H9 (cell line): ENCODE data around the gene CDH13. TPM values are rescaled to one million over a fixed set of nuclear protein-coding genes. Genes with fewer than 3 reads are reported as not detected.
A peak's percentile ranks its signal among the peaks of the same experiment; 100 is the strongest.

Experiments
- DNase-seq: peaks from one replicate; pipeline ENCODE4 v3.0.0-alpha.2; 2017
- H2AFZ ChIP-seq: one replicate; pipeline ENCODE4 v1.6.1; 2013; ENCODE audit warnings: mild to moderate bottlenecking, low read length, control low read depth, moderate library complexity
- H2AK5ac ChIP-seq: 2 replicates; pipeline ENCODE4 v1.6.1; 2013; ENCODE audit warnings: low read length, control low read depth, mixed read lengths; ENCODE audit not compliant: insufficient read length
- H2BK120ac ChIP-seq: one replicate; pipeline ENCODE4 v1.6.1; 2013; ENCODE audit warnings: low read depth, mild to moderate bottlenecking, low read length, control low read depth, inconsistent platforms; ENCODE audit not compliant: poor library complexity, severe bottlenecking
- H2BK12ac ChIP-seq: 2 replicates; pipeline ENCODE4 v1.6.1; 2013; ENCODE audit warnings: low read length, control low read depth, mixed read lengths, low read depth; ENCODE audit not compliant: insufficient read length
- H2BK15ac ChIP-seq: 2 replicates; pipeline ENCODE4 v1.6.1; 2013; ENCODE audit warnings: low read depth, low read length, control low read depth
- H2BK20ac ChIP-seq: one replicate; pipeline ENCODE4 v1.6.1; 2013; ENCODE audit warnings: low read depth, mild to moderate bottlenecking, low read length, control low read depth, inconsistent platforms; ENCODE audit not compliant: poor library complexity, severe bottlenecking
- H2BK5ac ChIP-seq: 2 replicates; pipeline ENCODE4 v1.6.1; 2013; ENCODE audit warnings: low read length, control low read depth, mixed read lengths; ENCODE audit not compliant: insufficient read length
- H3K14ac ChIP-seq: 2 replicates; pipeline ENCODE4 v1.6.1; 2013; ENCODE audit warnings: low read length, control low read depth; ENCODE audit not compliant: insufficient read depth
- H3K18ac ChIP-seq: 2 replicates; pipeline ENCODE4 v1.6.1; 2013; ENCODE audit warnings: low read depth, mild to moderate bottlenecking, mixed read lengths, low read length, control low read depth; ENCODE audit not compliant: insufficient read length
- H3K23ac ChIP-seq: 2 replicates; pipeline ENCODE4 v1.6.1; 2013; ENCODE audit warnings: low read length, control low read depth, mixed read lengths, low read depth; ENCODE audit not compliant: insufficient read length
- H3K23me2 ChIP-seq: 2 replicates; pipeline ENCODE4 v1.6.1; 2013; ENCODE audit warnings: low read depth, mild to moderate bottlenecking, mixed read lengths, low read length, control low read depth; ENCODE audit not compliant: insufficient read length, poor library complexity, severe bottlenecking
- H3K27ac ChIP-seq: 2 replicates; pipeline ENCODE4 v1.5.1; 2013; ENCODE audit warnings: low read length, control low read depth, mixed read lengths, low read depth; ENCODE audit not compliant: insufficient read length
- H3K27me3 ChIP-seq: 2 replicates; pipeline ENCODE4 v1.6.1; 2013; ENCODE audit warnings: low read length, control low read depth, inconsistent platforms; ENCODE audit not compliant: insufficient read depth
- H3K4ac ChIP-seq: 2 replicates; pipeline ENCODE4 v1.6.1; 2013; ENCODE audit warnings: low read depth, mild to moderate bottlenecking, control low read depth, inconsistent platforms, low read length, moderate library complexity
- H3K4me1 ChIP-seq: 2 replicates; pipeline ENCODE4 v1.6.1; 2013; ENCODE audit warnings: low read length, control low read depth, inconsistent platforms; ENCODE audit not compliant: insufficient read depth
- H3K4me2 ChIP-seq: 2 replicates; pipeline ENCODE4 v1.6.1; 2013; ENCODE audit warnings: low read length, control low read depth, mixed read lengths; ENCODE audit not compliant: insufficient read length, insufficient read depth
- H3K56ac ChIP-seq: 2 replicates; pipeline ENCODE4 v1.6.1; 2013; ENCODE audit warnings: low read depth, mild to moderate bottlenecking, mixed read lengths, low read length, control low read depth; ENCODE audit not compliant: insufficient read length
- H3K79me1 ChIP-seq: 2 replicates; pipeline ENCODE4 v1.6.1; 2013; ENCODE audit warnings: low read depth, mild to moderate bottlenecking, moderate library complexity, low read length, control low read depth, inconsistent platforms; ENCODE audit not compliant: insufficient read depth, poor library complexity, severe bottlenecking
- H3K79me2 ChIP-seq: 2 replicates; pipeline ENCODE4 v1.6.1; 2013; ENCODE audit warnings: low read length, control low read depth, inconsistent platforms; ENCODE audit not compliant: insufficient read depth
- H3K9ac ChIP-seq: 2 replicates; pipeline ENCODE4 v1.6.1; 2013; ENCODE audit warnings: low read length, control low read depth, mixed read lengths; ENCODE audit not compliant: insufficient read length; ENCODE audit errors: extremely low read depth
- H3K9me3 ChIP-seq: one replicate; pipeline ENCODE4 v1.6.1; 2013; ENCODE audit warnings: low read depth, low read length, inconsistent platforms; ENCODE audit not compliant: control insufficient read depth
- H3T11ph ChIP-seq: one replicate; pipeline ENCODE4 v1.6.1; 2013; ENCODE audit warnings: mild to moderate bottlenecking, low read length, control low read depth, inconsistent platforms
- H4K20me1 ChIP-seq: one replicate; pipeline ENCODE4 v1.6.1; 2013; ENCODE audit not compliant: control insufficient read depth, insufficient read length, insufficient read depth
- H4K5ac ChIP-seq: 2 replicates; pipeline ENCODE4 v1.6.1; 2013; ENCODE audit warnings: low read depth, mild to moderate bottlenecking, mixed read lengths, low read length, control low read depth; ENCODE audit not compliant: insufficient read length
- H4K8ac ChIP-seq: replicated peaks from 2 replicates; pipeline ENCODE4 v1.6.1; 2013; ENCODE audit warnings: low read length, control low read depth, mixed read lengths, low read depth; ENCODE audit not compliant: insufficient read length
- H4K91ac ChIP-seq: 2 replicates; pipeline ENCODE4 v1.6.1; 2013; ENCODE audit warnings: low read depth, mild to moderate bottlenecking, moderate library complexity, mixed read lengths, low read length, control low read depth; ENCODE audit not compliant: insufficient read length
- H3K27ac Mint-ChIP-seq, 3 experiments: 2 replicates in 2 of 3; 3 replicates in 1 of 3; pipeline ENCODE4 v1.8.0; 2020 to 2021; ENCODE audit warnings: mixed read lengths in 3 of 3, mild to moderate bottlenecking in 1 of 3, moderate library complexity in 1 of 3
- H3K27me3 Mint-ChIP-seq: 2 replicates; pipeline ENCODE4 v1.8.0; 2021; ENCODE audit warnings: low read depth, mild to moderate bottlenecking, moderate library complexity, mixed read lengths
- H3K36me3 Mint-ChIP-seq, 3 experiments: 2 replicates in 2 of 3; 3 replicates in 1 of 3; pipeline ENCODE4 v1.8.0; 2020 to 2021; ENCODE audit warnings: low read depth in 3 of 3, mixed read lengths in 3 of 3; ENCODE audit not compliant: insufficient read depth in 1 of 3
- H3K4me1 Mint-ChIP-seq, 2 experiments: 2 replicates each; pipeline ENCODE4 v1.8.0; 2020; ENCODE audit warnings: mixed read lengths in 2 of 2
- H3K4me3 Mint-ChIP-seq, 2 experiments: 2 replicates in 1 of 2; 3 replicates in 1 of 2; pipeline ENCODE4 v1.8.0; 2020 to 2021; ENCODE audit warnings: mild to moderate bottlenecking in 2 of 2, mixed read lengths in 2 of 2, moderate library complexity in 1 of 2
- H3K9me3 Mint-ChIP-seq, 2 experiments: 2 replicates in 1 of 2; 3 replicates in 1 of 2; pipeline ENCODE4 v1.8.0; 2020; ENCODE audit warnings: mild to moderate bottlenecking in 2 of 2, mixed read lengths in 2 of 2, moderate library complexity in 1 of 2
- WGBS: extraction: QIAGEN DNeasy Blood & Tissue Kit; methylation state at CpG from one replicate; pipeline ENCODE4 v1.1.7; 2013; ENCODE audit warnings: missing lambda C conversion rate, low lambda C conversion rate, mixed read lengths; ENCODE audit not compliant: insufficient read length; ENCODE audit errors: extremely low coverage; 5-methylcytosine and 5-hydroxymethylcytosine counted together
- total RNA-seq: library from RNA; stranded (reverse); gene quantifications from 2 replicates; pipeline ENCODE4 v1.2.1, GENCODE V29; 2021
- TF ChIP-seq, protein P1 (sequence below): fragments of 200-600 bp; sonication (generic); conservative IDR thresholded peaks from 3 replicates; pipeline ENCODE4 v1.8.0; 2021; ENCODE audit warnings: antibody characterized with exemption, mild to moderate bottlenecking

The CDH13 gene
- total RNA-seq, 1 experiment from 2014 or later, result 1.5 TPM

DNA sequence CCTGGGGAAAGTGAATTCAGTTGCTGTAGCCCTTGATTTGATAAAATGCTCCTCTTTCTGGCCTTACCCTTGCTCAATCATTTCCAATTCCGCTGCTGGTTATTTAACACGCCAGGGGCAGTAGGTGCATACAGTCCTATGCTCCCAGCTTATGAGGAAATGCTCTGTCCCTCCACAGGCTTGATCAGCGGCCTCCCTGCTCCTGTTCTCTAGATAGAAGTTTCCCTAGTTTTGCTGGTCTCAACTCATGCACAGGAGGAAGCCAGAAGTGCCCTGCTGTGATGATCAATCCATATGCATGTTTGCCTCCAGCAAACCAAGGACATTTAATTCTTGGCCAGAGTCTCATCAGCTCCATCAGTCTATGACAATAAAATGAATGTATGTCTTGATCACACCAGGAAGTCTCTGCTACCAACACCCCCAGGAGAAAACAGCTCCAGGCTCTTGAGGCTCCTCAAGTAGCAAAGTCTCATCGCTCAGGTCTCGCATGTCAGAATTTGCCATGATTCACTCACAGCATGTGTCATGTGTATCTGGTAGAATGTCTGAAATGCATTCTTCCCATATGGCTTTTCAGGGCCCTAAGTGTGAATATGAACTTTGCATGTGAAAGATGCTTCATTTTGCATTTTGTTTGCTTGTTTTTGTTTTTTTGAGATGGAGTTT lies 208.9 kb downstream of the CDH13 start:
- H2BK120ac ChIP-seq, result no peak overlapping the region
- no peak overlapping the region for H2BK5ac ChIP-seq
- TF ChIP-seq, protein P1, sequence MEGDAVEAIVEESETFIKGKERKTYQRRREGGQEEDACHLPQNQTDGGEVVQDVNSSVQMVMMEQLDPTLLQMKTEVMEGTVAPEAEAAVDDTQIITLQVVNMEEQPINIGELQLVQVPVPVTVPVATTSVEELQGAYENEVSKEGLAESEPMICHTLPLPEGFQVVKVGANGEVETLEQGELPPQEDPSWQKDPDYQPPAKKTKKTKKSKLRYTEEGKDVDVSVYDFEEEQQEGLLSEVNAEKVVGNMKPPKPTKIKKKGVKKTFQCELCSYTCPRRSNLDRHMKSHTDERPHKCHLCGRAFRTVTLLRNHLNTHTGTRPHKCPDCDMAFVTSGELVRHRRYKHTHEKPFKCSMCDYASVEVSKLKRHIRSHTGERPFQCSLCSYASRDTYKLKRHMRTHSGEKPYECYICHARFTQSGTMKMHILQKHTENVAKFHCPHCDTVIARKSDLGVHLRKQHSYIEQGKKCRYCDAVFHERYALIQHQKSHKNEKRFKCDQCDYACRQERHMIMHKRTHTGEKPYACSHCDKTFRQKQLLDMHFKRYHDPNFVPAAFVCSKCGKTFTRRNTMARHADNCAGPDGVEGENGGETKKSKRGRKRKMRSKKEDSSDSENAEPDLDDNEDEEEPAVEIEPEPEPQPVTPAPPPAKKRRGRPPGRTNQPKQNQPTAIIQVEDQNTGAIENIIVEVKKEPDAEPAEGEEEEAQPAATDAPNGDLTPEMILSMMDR, result no peak
- no peak overlapping the region for H2AFZ ChIP-seq
- H3K27me3 Mint-ChIP-seq, result no peaks in the 10 kb centered on the region; the same call in 1 of the 2 replicates
- H3K4me1 Mint-ChIP-seq, result peaks cover 36 to 38% of the 10 kb centered on the region in 2 experiments
- no peaks in the 10 kb centered on the region for H3K79me1 ChIP-seq
- no peak overlapping the region for H3T11ph ChIP-seq
- no peak overlapping the region for H3K4ac ChIP-seq
- no peak overlapping the region for H3K14ac ChIP-seq
- no peak overlapping the region for H3K9ac ChIP-seq
- no peak overlapping the region for H4K8ac ChIP-seq
- no CpG with 5 or more reads among the region's 5 CpGs for WGBS
- no peaks in the 10 kb centered on the region for H3K79me2 ChIP-seq
- H3K18ac ChIP-seq, result no peak overlapping the region
- no peak overlapping the region for H3K4me3 Mint-ChIP-seq
- H3K27ac Mint-ChIP-seq, result peak overlapping the region in 1 of 3 experiments; percentile 40; a peak in 3 of 7 replicates
- no peak overlapping the region for H3K56ac ChIP-seq
- no peaks in the 10 kb centered on the region for H4K20me1 ChIP-seq
- H3K9me3 ChIP-seq, result no peaks in the 10 kb centered on the region
- H3K9me3 Mint-ChIP-seq, result peaks cover 15 to 18% of the 10 kb centered on the region in 2 experiments
- H3K23me2 ChIP-seq, result no peaks in the 10 kb centered on the region
- peaks cover 2 to 13% (median 7%) of the 10 kb centered on the region in 3 experiments; a peak in 4 of 7 replicates for H3K36me3 Mint-ChIP-seq
- no peak overlapping the region for H2BK15ac ChIP-seq
- peaks cover 18% of the 10 kb centered on the region for H3K4me1 ChIP-seq
- H3K23ac ChIP-seq, result no peak overlapping the region
- H2BK12ac ChIP-seq, result no peak overlapping the region
- no peak overlapping the region for H2BK20ac ChIP-seq
- H3K27ac ChIP-seq, result no peak overlapping the region
- no peak overlapping the region for H4K91ac ChIP-seq
- H4K5ac ChIP-seq, result no peak overlapping the region
- H3K4me2 ChIP-seq, result no peak overlapping the region
- H2AK5ac ChIP-seq, result no peak overlapping the region
- no peaks in the 10 kb centered on the region for H3K27me3 ChIP-seq
- no peak for DNase-seq
